Fibroblast of lung (primary cell): ENCODE results near the gene LPXN.

Source experiments
- CTCF ChIP-seq, 2 donors: IDR thresholded peaks in 1 of 2; conservative IDR thresholded peaks in 1 of 2; 1 replicate in 1 of 2; 2 replicates in 1 of 2; pipeline ENCODE4 v1.5.1; 2011 to 2012; ENCODE audit warnings: low read length in 2 of 2, control low read depth in 1 of 2, inconsistent platforms in 1 of 2, low read depth in 1 of 2, mild to moderate bottlenecking in 1 of 2
- EZH2 ChIP-seq: IDR thresholded peaks from 2 replicates; pipeline ENCODE4 v1.5.1; 2012; ENCODE audit warnings: low read length, control low read depth, mild to moderate bottlenecking; ENCODE audit errors: missing control alignments

GRCh38 chr11:58576887-58577471 lies 1.3 kb upstream of the LPXN start:
- TF ChIP-seq EZH2 (no peak), CTCF (conservative IDR thresholded peaks at IDR 0.05 in 1 of 2, IDR thresholded peaks at IDR 0.05 in 1 of 2; ENCODE audit: low read depth in 1 of 2, low read length in 2 of 2) (peak; percentile 49 to 59)
